Ishikawa (cell line): ENCODE results near the gene LRRC56.

Experiments
- CEBPB ChIP-seq: IDR thresholded peaks from 2 replicates; pipeline ENCODE4 v1.6.1; 2012
- CREB1 ChIP-seq: IDR thresholded peaks from 2 replicates; pipeline ENCODE4 v1.6.1; 2012; ENCODE audit warnings: low read depth
- EGR1 ChIP-seq: IDR thresholded peaks from 2 replicates; pipeline ENCODE4 v1.6.1; 2012
- EP300 ChIP-seq: IDR thresholded peaks from 2 replicates; pipeline ENCODE4 v1.6.1; 2012; ENCODE audit warnings: borderline replicate concordance
- FOXM1 ChIP-seq: IDR thresholded peaks from 2 replicates; pipeline ENCODE4 v1.6.1; 2012; ENCODE audit warnings: low read depth, borderline replicate concordance
- MAX ChIP-seq: IDR thresholded peaks from 2 replicates; pipeline ENCODE4 v1.6.1; 2012
- NFIC ChIP-seq: IDR thresholded peaks from 2 replicates; pipeline ENCODE4 v1.6.1; 2012
- RAD21 ChIP-seq: IDR thresholded peaks from 2 replicates; pipeline ENCODE4 v1.6.1; 2012; ENCODE audit warnings: low read depth
- REST ChIP-seq: IDR thresholded peaks from 2 replicates; pipeline ENCODE4 v1.6.1; 2012; ENCODE audit warnings: low read depth, mild to moderate bottlenecking
- TAF1 ChIP-seq: IDR thresholded peaks from 2 replicates; pipeline ENCODE4 v1.6.1; 2012; ENCODE audit warnings: low read depth, mild to moderate bottlenecking
- TCF12 ChIP-seq: IDR thresholded peaks from 2 replicates; pipeline ENCODE4 v1.6.1; 2012; ENCODE audit warnings: low read depth
- TEAD4 ChIP-seq: IDR thresholded peaks from 2 replicates; pipeline ENCODE4 v1.6.1; 2012
- USF1 ChIP-seq: IDR thresholded peaks from 2 replicates; pipeline ENCODE4 v1.6.1; 2012
- YY1 ChIP-seq: IDR thresholded peaks from 2 replicates; pipeline ENCODE4 v1.6.1; 2012; ENCODE audit warnings: low read depth
- ZBTB7A ChIP-seq: IDR thresholded peaks from 2 replicates; pipeline ENCODE4 v1.6.1; 2012; ENCODE audit warnings: low read depth

LRRC56 gene

GRCh38 chr11:494761-495536 lies 42.4 kb upstream of the LRRC56 start:
- TF ChIP-seq CEBPB (no peak), EP300 (no peak), USF1 (no peak), NFIC (no peak), REST (no peak), TEAD4 (no peak)

GRCh38 chr11:495537-495931 lies 41.8 kb upstream of the LRRC56 start:
- TF ChIP-seq MAX (no peak), USF1 (no peak), YY1 (no peak), NFIC (no peak), EP300 (no peak), RAD21 (no peak), TAF1 (no peak), REST (no peak), FOXM1 (no peak), CREB1 (no peak), TCF12 (no peak), ZBTB7A (no peak), TEAD4 (no peak), CEBPB (no peak), EGR1 (no peak)

- no peak for TF ChIP-seq YY1
- TF ChIP-seq CEBPB = no peak
- TF ChIP-seq ZBTB7A = no peak
- TF ChIP-seq TCF12 = no peak
- TF ChIP-seq TAF1 = no peak
Observed at GRCh38 chr11:496834-497564, 40.3 kb upstream of the LRRC56 start.

- TF ChIP-seq REST = no peak
- TF ChIP-seq TCF12 = no peak
- no peak for TF ChIP-seq CREB1
- TF ChIP-seq NFIC = no peak
- TF ChIP-seq ZBTB7A = no peak
- TF ChIP-seq EGR1 = no peak
Observed at GRCh38 chr11:497565-498296, 39.6 kb upstream of the LRRC56 start.
